SK-N-MC (cell line): ENCODE data around the gene CACNA1C.

ENCODE experiments used
- EZH2 ChIP-seq: fragments of 200-600 bp; sonication (generic); IDR thresholded peaks from one replicate; pipeline ENCODE4 v1.6.1; 2017; ENCODE audit warnings: antibody characterized with exemption
- FOXP2 ChIP-seq: optimal IDR thresholded peaks from 2 replicates; pipeline ENCODE3; 2011; ENCODE audit warnings: mild to moderate bottlenecking, moderate library complexity; ENCODE audit not compliant: insufficient read depth; ENCODE audit errors: extremely low read length, control extremely low read depth
- POLR2AphosphoS5 ChIP-seq: IDR thresholded peaks from 2 replicates; pipeline ENCODE4 v1.6.1; 2012; ENCODE audit warnings: mild to moderate bottlenecking, low read depth, low read length, borderline replicate concordance

DNA sequence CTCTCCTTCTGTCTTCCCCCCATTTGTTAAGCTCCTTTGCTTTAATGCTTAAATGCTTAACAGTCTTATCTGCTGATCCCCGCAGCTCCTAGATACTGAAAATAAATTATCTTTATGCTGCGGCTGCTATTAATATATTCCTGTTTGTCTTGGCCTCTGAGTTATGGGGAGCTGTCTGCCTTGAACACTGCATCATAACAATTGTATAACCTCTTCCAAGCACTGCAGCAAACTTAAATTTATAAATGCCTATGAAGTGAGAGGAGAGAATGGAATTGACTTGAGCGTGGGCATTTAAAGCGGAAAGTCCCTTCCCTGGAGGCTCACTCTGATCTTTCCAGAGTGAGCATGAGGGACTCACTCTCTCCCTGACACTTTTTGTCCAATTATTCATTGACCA is 25.4 kb upstream of the CACNA1C start:
- no peak for TF ChIP-seq EZH2
- no peak for TF ChIP-seq POLR2AphosphoS5
- no peak for TF ChIP-seq FOXP2
